ENCODE results near the gene SLA2. TPM values are rescaled to one million over a fixed set of nuclear protein-coding genes. Genes with fewer than 3 reads are reported as not detected.
"Not testable (repeated sequence)": the region's sequence is repeated elsewhere in the genome, so short reads cannot be mapped to it uniquely, and the experiment has no call there.

SLA2 gene
- total RNA-seq, 2 donors from 2014 or later = 0.44 to 0.68 TPM

DNA sequence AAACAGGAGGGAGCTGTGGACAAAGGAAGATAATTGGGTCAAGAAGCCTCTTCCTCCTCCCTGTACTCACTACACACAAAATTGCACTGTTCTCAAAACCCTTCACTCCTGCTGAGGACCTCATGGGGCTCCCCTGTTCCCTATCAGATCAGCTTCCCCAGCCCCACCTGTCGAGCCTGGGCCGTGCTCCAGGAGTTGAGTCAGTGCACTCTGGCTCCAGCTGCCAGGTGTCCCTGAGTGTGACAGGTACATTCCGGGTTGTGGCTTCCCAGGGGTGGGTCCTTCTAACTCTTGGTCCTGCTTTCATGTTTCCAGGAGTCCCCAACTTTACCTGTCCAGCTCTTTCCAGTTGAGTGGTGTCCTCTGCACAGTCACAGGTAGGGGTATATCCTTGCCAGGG is 32.0 kb downstream of the SLA2 start:
- Mint-ChIP-seq H3K27me3 (ENCODE audit: insufficient read depth) (no peaks in the 10 kb centered on the region), H3K9me3 (no peaks in the 10 kb centered on the region), H3K36me3 (ENCODE audit: low read depth) (peaks cover 53% of the 10 kb centered on the region), H3K27ac (no peak overlapping the region), H3K4me1 (no peaks in the 10 kb centered on the region), H3K4me3 (no peak overlapping the region)
- no peaks in the 10 kb centered on the region for H3K27me3 ChIP-seq (ENCODE audit: control insufficient read depth, insufficient read depth, low read length, poor library complexity, severe bottlenecking)
- TF ChIP-seq, protein P1, sequence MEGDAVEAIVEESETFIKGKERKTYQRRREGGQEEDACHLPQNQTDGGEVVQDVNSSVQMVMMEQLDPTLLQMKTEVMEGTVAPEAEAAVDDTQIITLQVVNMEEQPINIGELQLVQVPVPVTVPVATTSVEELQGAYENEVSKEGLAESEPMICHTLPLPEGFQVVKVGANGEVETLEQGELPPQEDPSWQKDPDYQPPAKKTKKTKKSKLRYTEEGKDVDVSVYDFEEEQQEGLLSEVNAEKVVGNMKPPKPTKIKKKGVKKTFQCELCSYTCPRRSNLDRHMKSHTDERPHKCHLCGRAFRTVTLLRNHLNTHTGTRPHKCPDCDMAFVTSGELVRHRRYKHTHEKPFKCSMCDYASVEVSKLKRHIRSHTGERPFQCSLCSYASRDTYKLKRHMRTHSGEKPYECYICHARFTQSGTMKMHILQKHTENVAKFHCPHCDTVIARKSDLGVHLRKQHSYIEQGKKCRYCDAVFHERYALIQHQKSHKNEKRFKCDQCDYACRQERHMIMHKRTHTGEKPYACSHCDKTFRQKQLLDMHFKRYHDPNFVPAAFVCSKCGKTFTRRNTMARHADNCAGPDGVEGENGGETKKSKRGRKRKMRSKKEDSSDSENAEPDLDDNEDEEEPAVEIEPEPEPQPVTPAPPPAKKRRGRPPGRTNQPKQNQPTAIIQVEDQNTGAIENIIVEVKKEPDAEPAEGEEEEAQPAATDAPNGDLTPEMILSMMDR (conservative IDR thresholded peaks at IDR 0.05) = no peak
- H3K36me3 ChIP-seq (ENCODE audit: control insufficient read depth, insufficient read depth, low read length) = peaks cover 59% of the 10 kb centered on the region
- H3K27ac ChIP-seq (ENCODE audit: low read depth, low read length) = no peak overlapping the region
- 94 to 100% methylated on average over 3 of the region's 3 CpGs for WGBS, 2 experiments (ENCODE audit: insufficient coverage in 1 of 2, insufficient read length in 1 of 2)
- H3K4me3 ChIP-seq (ENCODE audit: low read length) = no peak overlapping the region
- no peaks in the 10 kb centered on the region for H3K4me1 ChIP-seq (ENCODE audit: control insufficient read depth, insufficient read depth, low read length)
- no peaks in the 10 kb centered on the region for H3K9me3 ChIP-seq (ENCODE audit: control insufficient read depth, low read length)
- no peak overlapping the region for H3K9ac ChIP-seq (ENCODE audit: extremely low read depth, low read length, poor library complexity, severe bottlenecking)
- no peak for DNase-seq

DNA sequence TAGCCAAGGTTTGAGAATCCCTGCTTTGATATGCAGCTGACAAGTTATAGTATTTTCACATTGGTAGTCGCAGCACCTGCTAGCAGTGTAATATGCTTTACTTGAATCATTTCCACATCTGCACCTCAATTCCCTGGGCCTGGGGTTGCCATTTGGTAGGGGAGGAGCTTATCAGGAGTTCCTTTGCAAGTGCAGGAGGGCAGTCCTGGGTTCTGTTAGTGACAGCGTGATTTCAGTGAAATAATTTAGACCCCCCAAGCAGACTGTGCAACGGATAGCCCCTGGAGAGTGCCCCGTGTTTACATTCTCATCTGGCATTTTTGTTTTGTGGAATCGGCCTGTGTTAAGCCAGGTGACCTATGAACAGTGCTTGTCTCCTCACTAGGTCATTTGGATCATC is 34.4 kb downstream of the SLA2 start:
- no peaks in the 10 kb centered on the region for H3K9me3 Mint-ChIP-seq
- no peak for DNase-seq
- no peak overlapping the region for H3K9ac ChIP-seq (ENCODE audit: extremely low read depth, low read length, poor library complexity, severe bottlenecking)
- H3K4me3 ChIP-seq (ENCODE audit: low read length) = no peak overlapping the region
- no peaks in the 10 kb centered on the region for H3K9me3 ChIP-seq (ENCODE audit: control insufficient read depth, low read length)
- H3K36me3 Mint-ChIP-seq (ENCODE audit: low read depth) = peaks cover 70% of the 10 kb centered on the region
- TF ChIP-seq, protein P1 (conservative IDR thresholded peaks at IDR 0.05) = no peak
- no peak overlapping the region for H3K27ac Mint-ChIP-seq
- H3K27me3 ChIP-seq (ENCODE audit: control insufficient read depth, insufficient read depth, low read length, poor library complexity, severe bottlenecking) = no peaks in the 10 kb centered on the region
- H3K36me3 ChIP-seq (ENCODE audit: control insufficient read depth, insufficient read depth, low read length) = peaks cover 75% of the 10 kb centered on the region
- no peak overlapping the region for H3K27ac ChIP-seq (ENCODE audit: low read depth, low read length)
- peaks cover 11% of the 10 kb centered on the region for H3K4me1 Mint-ChIP-seq
- no peaks in the 10 kb centered on the region for H3K4me1 ChIP-seq (ENCODE audit: control insufficient read depth, insufficient read depth, low read length)
- no peak overlapping the region for H3K4me3 Mint-ChIP-seq
- 90 to 95% methylated on average over 5 of the region's 5 CpGs for WGBS, 2 experiments (ENCODE audit: insufficient coverage in 1 of 2, insufficient read length in 1 of 2)
- no peaks in the 10 kb centered on the region for H3K27me3 Mint-ChIP-seq (ENCODE audit: insufficient read depth)

DNA sequence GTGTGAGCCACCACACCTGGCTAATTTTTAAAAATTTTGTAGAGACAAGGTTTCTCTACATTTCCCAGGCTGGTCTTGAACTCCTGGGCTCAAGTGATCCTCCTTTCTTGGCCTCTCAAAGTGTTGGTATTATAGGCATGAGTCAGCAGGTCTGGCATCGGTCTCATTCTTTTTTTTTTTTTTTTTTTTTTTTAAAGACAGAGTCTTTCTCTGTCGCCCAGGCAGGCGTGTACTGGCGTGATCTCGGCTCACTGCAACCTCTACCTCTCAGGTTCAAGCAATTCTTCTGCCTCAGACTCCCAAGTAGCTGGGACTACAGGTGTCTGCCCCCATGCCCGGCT is 37.6 kb downstream of the SLA2 start:
- peaks cover 59% of the 10 kb centered on the region for H3K36me3 ChIP-seq (ENCODE audit: control insufficient read depth, insufficient read depth, low read length)
- H3K27me3 ChIP-seq (ENCODE audit: control insufficient read depth, insufficient read depth, low read length, poor library complexity, severe bottlenecking); H3K27ac Mint-ChIP-seq; H3K9me3 Mint-ChIP-seq; H3K9ac ChIP-seq (ENCODE audit: extremely low read depth, low read length, poor library complexity, severe bottlenecking); H3K4me1 ChIP-seq (ENCODE audit: control insufficient read depth, insufficient read depth, low read length); H3K4me3 Mint-ChIP-seq; H3K27me3 Mint-ChIP-seq (ENCODE audit: insufficient read depth); DNase-seq; H3K4me3 ChIP-seq (ENCODE audit: low read length); H3K27ac ChIP-seq (ENCODE audit: low read depth, low read length); H3K9me3 ChIP-seq (ENCODE audit: control insufficient read depth, low read length): not testable (repeated sequence)
- H3K36me3 Mint-ChIP-seq (ENCODE audit: low read depth) = peaks cover 54% of the 10 kb centered on the region
- WGBS, 2 experiments (ENCODE audit: insufficient coverage in 1 of 2, insufficient read length in 1 of 2) = 90 to 92% methylated on average over 6 of the region's 6 CpGs
- H3K4me1 Mint-ChIP-seq = peaks cover 17% of the 10 kb centered on the region

All from endodermal cell (in vitro differentiated cells).